ENCODE results near the gene RTL1. TPM values are rescaled to one million over a fixed set of nuclear protein-coding genes. Genes with fewer than 3 reads are reported as not detected.

RTL1 gene
- total RNA-seq, 1 donor from 2014 or later, result not detected

DNA sequence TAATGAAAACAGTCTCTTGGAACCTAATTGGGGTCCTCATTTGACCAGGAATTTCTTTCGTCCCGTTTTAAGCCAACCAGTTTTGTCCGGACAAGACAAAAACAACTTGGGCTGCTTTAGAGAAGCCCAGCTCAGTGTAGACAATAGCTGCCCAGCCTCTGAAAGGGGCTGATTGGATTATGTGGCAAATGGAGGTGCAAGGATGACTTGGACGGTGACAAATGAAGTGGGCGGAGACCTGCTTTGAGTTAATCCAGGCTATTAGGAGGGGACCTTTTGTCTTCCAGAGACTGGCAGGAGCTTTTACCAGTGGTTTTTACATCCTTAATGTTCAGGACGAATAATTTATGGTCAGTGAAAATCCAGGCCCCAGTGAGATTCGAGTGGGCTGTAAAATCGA, 72.8 kb downstream of the RTL1 start:
- H3K4me3 Mint-ChIP-seq (ENCODE audit: low read depth), result no peak overlapping the region
- H3K9me3 Mint-ChIP-seq, result peaks cover 5% of the 10 kb centered on the region
- intact Hi-C loops (cut with micrococcal nuclease), result no loop called here
- no peak overlapping the region for H3K27ac Mint-ChIP-seq
- no peaks in the 10 kb centered on the region for H3K36me3 Mint-ChIP-seq (ENCODE audit: low read depth)
- H3K4me1 Mint-ChIP-seq (ENCODE audit: low read depth), result no peaks in the 10 kb centered on the region
- peaks cover 12% of the 10 kb centered on the region for H3K27me3 Mint-ChIP-seq (ENCODE audit: low read depth)
- no peak for DNase-seq (ENCODE audit: low spot score)

Other genes with a start within 250 kb of the RTL1 start
- not detected in 2 replicates for gene DLK1, start 176.8 kb downstream of the RTL1 start, total RNA-seq
- gene MEG3, start 77.6 kb downstream of the RTL1 start, total RNA-seq, result not detected in 2 replicates

All from activated T-helper 2 cell treated with anti-CD3 and anti-CD28 coated beads, Interferon-gamma antibody, Interleukin-2, Interleukin-4, amounts not matched to agents 10 μg/mL and 5 μg/mL and 100 μg/mL, durations not matched to agents 14 hours and 24 hours and 36 hours (primary cell).